Stimulated activated CD4-positive, alpha-beta T cell treated with anti-CD3 and anti-CD28 coated beads, Interleukin-12 subunit alpha, Interleukin-12 subunit beta, amount 100 ng/mL, for 48 hours (primary cell): ENCODE measurements around the gene DNASE1L1.

Experiments used
- DNase-seq, 3 donors: peaks; one replicate each; pipeline ENCODE4 v3.0.0-alpha.2; 2020; ENCODE audit warnings: low read depth in 2 of 3, low spot score in 1 of 3

DNASE1L1 gene

DNA sequence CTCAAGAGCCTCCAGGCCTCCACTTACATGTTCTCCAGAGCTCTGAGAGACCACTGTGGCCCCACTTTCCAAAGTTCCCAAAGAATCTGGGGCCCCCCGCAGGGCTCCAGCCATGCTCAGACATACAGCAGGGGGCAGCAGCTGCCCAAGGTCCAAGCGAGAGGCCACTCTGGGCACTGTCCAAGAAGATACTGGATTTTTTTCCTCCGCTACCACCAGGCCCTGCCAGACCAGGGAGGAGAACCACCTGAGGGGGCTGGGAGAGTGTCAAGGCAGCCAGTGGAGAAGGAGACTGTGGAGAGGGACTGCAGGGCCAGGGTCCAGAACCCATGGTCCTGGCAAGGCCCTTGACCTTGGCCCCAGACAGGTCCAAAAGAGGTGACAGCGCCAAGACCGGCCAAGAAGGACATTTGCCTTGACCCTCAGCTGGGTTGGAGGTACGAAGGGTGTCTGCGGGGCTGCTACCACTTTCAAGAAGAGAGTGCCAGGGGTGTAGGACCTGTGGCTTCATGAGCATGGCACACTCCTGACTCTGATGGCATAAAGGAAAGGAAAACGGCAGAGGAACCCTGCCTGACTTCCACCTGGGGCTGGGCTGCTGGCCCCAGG lies 24.7 kb downstream of the DNASE1L1 start:
- DNase-seq, result no peak

DNA sequence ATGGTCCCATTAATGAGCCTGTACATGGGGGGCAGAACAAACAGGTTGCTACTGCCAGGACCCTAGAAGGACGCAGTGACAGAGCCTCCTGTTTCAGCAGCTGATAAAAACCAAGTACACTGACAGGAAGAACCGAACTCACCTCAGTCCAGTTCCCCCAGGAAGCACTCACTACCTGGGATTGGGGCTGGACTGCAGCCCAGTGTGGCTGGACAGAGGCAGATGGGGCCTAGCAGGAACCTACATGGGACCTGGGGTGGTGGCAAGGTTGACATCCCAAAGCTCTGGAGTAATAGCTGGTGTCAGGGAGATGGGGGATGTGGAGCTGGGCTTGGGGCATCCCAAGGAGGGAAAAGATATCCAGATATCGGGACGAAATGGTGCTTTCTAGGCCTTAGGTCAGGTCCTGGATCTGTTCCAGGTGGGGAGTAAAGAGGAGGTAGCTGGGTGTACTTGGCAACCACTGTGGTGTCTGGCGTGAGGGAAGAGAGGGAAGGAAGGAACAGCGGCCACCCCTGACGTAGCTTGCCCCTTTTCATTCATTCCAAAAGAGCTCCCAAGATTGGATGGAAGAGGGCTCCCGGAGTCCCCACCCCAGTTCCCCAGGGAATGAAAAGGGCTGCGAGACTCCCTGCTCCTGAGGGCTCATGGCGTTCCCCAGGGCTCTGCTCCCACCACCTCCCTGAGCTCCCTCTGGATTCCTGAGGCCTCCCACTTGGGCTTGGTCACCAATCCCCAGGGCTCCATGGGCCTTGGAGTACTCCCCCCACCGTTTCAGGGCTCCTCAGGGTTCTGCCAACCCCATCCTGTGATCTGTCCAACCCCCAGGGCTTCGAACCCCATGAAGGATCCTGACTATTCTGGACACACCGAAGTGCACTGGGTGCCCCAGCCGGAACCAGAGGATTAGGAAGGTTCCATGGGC lies 25.4 kb downstream of the DNASE1L1 start:
- DNase-seq, result no peak

DNA sequence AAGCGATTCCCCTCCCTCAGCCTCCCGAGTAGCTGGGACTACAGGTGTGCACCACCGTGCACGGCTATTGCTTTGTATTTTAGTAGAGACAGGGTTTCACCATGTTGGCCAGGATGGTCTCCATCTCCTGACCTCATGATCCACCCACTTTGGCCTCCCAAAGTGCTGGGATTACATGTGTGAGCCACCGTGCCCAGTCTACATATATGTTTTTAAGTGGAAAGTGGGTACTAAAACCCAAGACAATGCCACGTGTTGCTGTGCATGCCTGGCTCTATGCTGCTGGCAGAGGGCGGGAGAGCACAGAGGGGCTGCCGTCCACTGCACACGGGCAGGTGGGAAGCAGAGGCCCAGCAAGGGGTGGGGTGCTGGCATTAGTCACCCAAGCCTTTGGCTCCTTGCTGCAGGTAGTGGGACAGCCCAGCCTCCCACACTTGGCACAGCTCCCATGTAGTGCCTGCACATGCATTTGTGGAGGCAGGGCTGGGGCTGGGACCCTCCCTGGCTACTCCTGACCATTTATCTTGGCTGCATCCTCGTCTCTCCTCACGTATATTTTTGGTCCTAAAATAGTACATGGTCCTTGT lies 26.5 kb downstream of the DNASE1L1 start:
- no peak for DNase-seq

GRCh38 chrX:154381271-154381670 lies 27.8 kb downstream of the DNASE1L1 start:
- no peak for DNase-seq

GRCh38 chrX:154380787-154381186 lies 28.3 kb downstream of the DNASE1L1 start:
- no peak for DNase-seq

DNA sequence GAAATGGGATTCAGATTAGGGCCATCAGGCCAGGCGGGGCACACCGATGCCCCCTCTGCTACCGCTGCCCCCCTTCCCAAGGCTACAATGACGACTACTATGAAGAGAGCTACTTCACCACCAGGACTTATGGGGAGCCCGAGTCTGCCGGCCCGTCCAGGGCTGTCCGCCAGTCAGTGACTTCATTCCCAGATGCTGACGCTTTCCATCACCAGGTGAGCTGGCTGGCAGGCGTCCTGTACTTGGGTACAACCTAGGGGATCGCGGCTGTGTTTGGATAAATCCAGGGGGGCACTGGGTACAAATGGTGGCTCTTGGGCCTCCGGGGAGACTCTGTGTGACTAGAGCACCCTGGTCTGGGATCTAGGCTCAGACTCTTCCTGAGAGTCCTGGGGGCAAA lies 28.9 kb downstream of the DNASE1L1 start:
- DNase-seq, result no peak

GRCh38 chrX:154379569-154379951 lies 29.5 kb downstream of the DNASE1L1 start:
- DNase-seq, result no peak

DNA sequence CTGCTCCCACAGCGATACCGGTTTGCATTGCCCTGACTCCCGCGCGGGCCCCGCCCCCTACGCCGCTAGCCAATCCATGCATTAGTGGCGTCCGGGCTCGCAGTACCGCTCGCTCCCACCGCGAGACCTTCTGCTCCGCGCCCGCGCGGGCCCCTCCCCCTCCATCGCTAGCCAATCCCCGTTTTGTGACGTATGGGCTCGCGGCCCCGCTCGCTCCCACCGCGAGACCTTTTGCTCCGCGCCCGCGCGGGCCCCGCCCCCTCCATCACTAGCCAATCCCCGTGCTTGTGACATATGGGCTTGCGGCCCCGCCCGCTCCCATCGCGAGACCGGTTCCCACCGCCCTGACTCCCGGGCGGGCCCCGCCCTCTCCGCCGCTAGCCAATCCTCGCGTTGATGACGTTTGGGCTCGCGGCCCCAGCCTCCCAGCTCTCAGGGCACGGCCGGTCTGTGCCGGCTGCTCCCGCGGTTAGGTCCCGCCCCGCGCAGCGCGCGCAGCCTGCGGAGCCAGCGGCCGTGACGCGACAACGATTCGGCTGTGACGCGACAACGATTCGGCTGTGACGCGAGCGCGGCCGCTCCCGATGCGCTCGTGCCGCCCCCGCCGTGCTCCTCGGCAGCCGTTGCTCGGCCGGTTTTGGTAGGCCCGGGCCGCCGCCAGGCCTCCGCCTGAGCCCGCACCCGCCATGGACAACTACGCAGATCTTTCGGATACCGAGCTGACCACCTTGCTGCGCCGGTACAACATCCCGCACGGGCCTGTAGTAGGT lies 30.1 kb downstream of the DNASE1L1 start, which contains the start of gene EMD:
EMD (plus strand) TSS at position 497 of the 770 bp plus-strand sequence; CDS start at position 687, 190 bp downstream.
- DNase-seq, result peak; percentile 83 to 94 (median 92)

DNA sequence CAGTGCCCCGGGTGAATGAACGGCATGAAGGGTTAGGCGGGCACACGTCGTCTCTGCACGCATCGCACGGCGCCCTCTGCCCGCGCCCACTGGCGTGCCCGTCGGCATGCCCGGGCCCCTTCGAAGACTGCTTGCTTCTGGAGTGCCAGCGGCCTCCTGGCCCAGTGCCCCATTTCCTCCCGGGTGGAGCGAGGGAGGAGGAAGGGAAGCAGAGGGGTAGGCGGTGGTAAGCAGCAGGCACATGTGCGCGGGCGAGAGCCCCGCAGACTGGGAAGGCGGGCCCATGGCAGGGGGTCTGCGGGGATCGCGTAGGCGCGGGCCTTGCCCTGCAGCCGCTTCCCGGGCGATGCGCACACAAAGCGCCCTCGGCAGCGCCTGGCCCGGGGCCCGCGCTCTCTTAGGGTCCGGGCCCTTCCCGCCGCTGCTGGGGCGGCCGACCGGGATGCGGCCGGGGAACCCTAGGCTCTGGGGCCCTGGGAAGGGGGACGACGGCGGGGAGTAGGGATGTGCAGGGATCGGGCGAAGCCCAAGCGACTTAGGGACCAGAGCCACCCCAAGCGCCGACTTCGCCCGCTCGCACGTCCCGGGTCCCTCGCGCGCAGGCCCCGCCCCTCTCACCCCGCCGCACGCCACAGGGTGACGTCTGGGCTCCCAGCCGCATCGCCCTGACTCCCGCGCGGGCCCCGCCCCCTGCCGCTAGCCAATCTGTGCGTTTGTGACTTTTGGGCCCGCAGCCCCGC lies 30.8 kb downstream of the DNASE1L1 start:
- DNase-seq, result peak in 1 of 3 donors; percentile 93

GRCh38 chrX:154376774-154377173 lies 32.3 kb downstream of the DNASE1L1 start:
- DNase-seq, result no peak

DNA sequence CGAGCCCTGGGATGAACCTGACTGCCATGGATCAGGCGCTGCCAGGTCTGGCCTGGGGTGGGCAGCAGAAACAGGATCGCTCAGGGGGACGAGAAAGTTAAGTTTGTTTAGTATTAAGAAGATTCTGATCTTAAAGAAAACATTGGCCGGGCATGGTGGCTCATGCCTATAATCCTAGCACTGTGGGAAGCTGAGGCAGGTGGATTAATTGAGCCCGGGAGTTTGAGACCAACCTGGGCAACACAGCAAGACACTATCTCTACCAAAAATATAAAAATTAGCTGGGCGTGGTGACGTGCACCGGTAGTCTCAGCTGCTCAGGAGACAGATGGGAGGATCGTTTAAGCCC lies 33.9 kb downstream of the DNASE1L1 start:
- DNase-seq, result no peak

- DNase-seq, result no peak
Observed at GRCh38 chrX:154374313-154375155, 34.5 kb downstream of the DNASE1L1 start, which contains the start of gene FLNA. Gene FLNA, minus strand, starts transcription at chrX:154374634. Its CDS starts 3,389 bp downstream, at chrX:154371245.

DNA sequence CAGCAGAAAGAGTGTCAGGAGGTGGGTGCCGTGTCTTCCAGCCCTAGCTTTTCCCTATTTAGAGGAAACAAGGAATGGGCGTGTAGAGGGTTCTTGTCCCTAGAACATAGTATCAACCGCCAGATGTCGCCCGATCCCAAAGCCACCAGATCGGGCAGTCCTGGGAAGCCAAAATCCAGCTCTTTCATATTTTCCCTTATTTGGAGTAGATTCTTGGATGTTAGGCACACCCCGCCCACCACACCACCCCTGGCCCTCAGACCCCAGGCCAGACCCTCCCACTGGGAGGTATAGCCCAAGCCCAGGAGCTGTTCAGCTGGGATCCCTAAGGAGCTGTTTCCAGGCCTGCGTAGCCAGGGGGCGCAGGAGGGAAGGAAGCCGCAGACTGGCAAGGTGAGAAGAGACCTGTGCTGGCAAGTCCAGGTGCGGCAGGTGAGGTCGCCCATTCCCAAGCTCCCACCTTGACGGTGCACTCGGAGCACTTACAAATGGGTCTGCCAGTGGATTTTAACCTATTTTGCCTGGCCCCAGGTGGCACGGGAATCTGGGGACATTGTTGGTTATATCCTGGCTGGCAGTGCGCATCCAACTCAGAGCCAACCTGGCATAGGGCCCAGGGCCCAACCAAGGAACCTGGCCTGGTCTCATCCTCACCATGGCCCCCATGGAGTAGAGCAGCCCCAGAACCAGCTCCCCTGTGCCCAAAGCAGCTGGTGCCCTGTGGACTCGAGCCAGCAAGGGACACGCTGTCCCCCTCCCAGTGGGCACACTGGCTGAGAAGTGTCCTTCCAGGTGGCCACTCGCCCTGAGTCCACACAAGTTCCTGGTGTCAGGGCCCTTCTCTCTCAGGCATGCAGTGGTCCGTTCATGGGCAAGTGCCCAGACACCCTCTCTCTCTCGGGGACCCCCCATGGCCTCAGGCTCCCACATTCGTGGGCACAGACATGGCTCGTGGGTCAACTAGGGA lies 35.4 kb downstream of the DNASE1L1 start:
- DNase-seq, result no peak

DNA sequence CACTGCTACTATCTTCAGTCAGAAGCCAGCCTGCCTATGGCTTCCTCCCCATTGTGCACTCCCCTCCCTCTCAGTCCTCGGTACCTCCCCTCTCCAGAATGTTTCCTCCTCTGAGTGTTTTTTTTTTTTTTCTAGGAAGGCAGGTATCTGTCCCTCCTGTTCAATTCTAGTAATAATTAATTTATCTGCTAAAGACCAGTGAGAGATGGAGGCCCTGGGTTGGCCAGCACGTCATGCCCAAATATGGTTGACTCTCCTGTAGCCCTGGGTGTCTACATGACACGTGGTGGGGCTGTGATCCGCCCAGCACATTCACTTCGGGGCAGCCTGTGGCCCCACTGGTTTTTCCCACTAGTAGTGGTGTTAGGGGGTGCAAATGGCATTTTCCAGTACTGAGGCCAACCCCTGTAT lies 36.4 kb downstream of the DNASE1L1 start:
- DNase-seq, result no peak

- no peak for DNase-seq
Observed at GRCh38 chrX:154371789-154372300, 37.2 kb downstream of the DNASE1L1 start.

- DNase-seq, result peak; percentile 77 to 89 (median 86)
Observed at GRCh38 chrX:154371017-154371788, 37.9 kb downstream of the DNASE1L1 start.

DNA sequence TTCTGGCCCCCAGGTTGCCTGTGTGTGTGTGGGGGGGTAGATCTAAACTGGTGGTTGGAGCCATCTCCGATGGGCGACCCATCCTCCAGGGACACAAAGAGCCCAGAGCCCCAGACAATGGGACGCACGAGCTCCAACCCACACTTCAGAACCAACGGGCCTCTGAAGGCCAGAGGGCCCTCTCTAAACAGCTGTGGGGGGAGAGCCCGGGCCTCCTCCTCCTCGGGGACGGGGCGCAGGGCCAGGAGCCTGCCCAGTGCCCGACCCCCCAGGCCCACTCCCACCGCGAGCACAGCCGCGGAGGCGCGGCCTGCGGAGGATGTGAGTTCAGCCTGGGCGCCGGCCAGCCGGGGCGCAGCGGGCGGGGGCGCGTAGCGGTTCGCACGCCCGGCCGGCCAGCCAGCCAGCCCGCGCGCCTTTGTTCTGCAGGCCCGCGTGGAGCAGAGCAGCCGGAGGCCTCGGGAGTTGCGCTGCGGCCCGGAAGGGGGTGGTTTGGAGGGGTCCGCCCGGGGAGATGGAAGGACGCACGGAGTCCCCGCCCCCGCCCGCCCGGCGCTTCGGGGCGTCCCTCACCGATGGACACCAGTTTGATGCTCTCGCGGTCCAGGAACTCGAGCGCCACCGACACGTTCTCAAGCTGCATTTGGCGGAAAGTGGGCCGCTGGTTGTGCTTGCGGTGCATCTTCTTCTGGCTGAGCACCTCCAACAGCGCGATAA lies 38.6 kb downstream of the DNASE1L1 start:
- no peak for DNase-seq
